ENCODE results near the gene EPB41L2. TPM values are rescaled to one million over a fixed set of nuclear protein-coding genes. Genes with fewer than 3 reads are reported as not detected.

EPB41L2 gene
- total RNA-seq, 1 experiment from 2014 or later, result 74.8 TPM

DNA sequence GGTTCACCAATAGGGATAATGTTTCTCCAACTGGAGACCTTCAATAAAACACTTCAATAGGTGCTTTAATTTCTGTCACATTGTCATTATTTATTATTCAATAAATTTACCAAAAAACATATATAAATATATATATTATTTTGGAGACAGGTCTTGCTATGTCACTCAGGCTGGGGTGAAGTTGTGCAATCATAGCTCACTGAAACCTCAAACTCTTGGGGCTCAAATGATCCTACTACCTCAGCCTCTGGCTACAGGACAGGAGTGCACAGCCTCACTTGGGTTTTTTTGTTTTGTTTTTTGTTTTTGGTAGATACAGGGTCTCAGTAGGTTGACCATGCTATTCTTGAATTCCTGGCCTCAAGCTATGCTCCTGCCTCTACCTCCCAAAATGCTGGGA is 226.0 kb downstream of the EPB41L2 start:
- intact Hi-C loops (cut with micrococcal nuclease), result no loop called here
- Histone ChIP-seq H3K9ac (ENCODE audit: low read length) (no peak overlapping the region), H4K20me1 (ENCODE audit: insufficient read depth) (no peaks in the 10 kb centered on the region), H3K9me3 (ENCODE audit: control insufficient read depth in 1 of 2, insufficient read depth in 1 of 2, low read depth in 1 of 2, low read length in 2 of 2) (no peaks in the 10 kb centered on the region), H3K4me3 (replicated peaks in 1 of 2; ENCODE audit: low read depth in 1 of 2, low read length in 2 of 2) (no peak overlapping the region), H2AFZ (ENCODE audit: low read depth, low read length, poor library complexity, severe bottlenecking) (no peak overlapping the region), H3K9me2 (ENCODE audit: insufficient read depth) (no peaks in the 10 kb centered on the region), H3K4me1 (ENCODE audit: control insufficient read depth in 1 of 2, insufficient read depth in 2 of 2, low read length in 2 of 2) (no peaks in the 10 kb centered on the region), H3K36me3 (ENCODE audit: control insufficient read depth in 1 of 2, insufficient read depth in 2 of 2, low read length in 2 of 2) (no peaks in the 10 kb centered on the region), H3K79me2 (ENCODE audit: insufficient read depth, low read length) (no peaks in the 10 kb centered on the region), H3K27ac (ENCODE audit: low read depth, low read length) (no peak overlapping the region), H3K4me2 (ENCODE audit: low read length) (no peak overlapping the region), H3K27me3 (ENCODE audit: insufficient read depth, low read length) (no peaks in the 10 kb centered on the region)
- TF ChIP-seq RAD21 (IDR thresholded peaks at IDR 0.05; ENCODE audit: low read depth) (no peak), YY1 (IDR thresholded peaks at IDR 0.05; ENCODE audit: extremely low read depth, insufficient replicate concordance, low read depth, low read length) (no peak), ZNF274 (IDR thresholded peaks at IDR 0.05; ENCODE audit: low read depth, low read length) (no peak), REST (IDR thresholded peaks at IDR 0.05; ENCODE audit: low read depth) (no peak), CBX3 (IDR thresholded peaks at IDR 0.05; ENCODE audit: low read depth) (no peak), SRF (IDR thresholded peaks at IDR 0.05; ENCODE audit: low read depth) (no peak), EGR1 (IDR thresholded peaks at IDR 0.05; ENCODE audit: low read depth) (no peak), POLR2AphosphoS5 (IDR thresholded peaks at IDR 0.05; ENCODE audit: low read depth, low read length) (no peak), SP1 (IDR thresholded peaks at IDR 0.05; ENCODE audit: low read depth) (no peak), FOSL1 (IDR thresholded peaks at IDR 0.05; ENCODE audit: low read depth) (no peak), POLR2A (IDR thresholded peaks at IDR 0.05; ENCODE audit: borderline replicate concordance, extremely low read depth, insufficient read depth, insufficient read length) (no peak), ELF1 (IDR thresholded peaks at IDR 0.05; ENCODE audit: borderline replicate concordance, low read depth) (no peak), TCF7L2 (IDR thresholded peaks at IDR 0.05; ENCODE audit: borderline replicate concordance, extremely low read depth, insufficient read depth, insufficient read length) (no peak), CTCF (IDR thresholded peaks at IDR 0.05 in 2 of 3, conservative IDR thresholded peaks at IDR 0.05 in 1 of 3; ENCODE audit: borderline replicate concordance in 1 of 3, insufficient read depth in 1 of 3, low read depth in 2 of 3, low read length in 2 of 3) (no peak), CEBPB (IDR thresholded peaks at IDR 0.05; ENCODE audit: low read depth) (no peak), JUND (IDR thresholded peaks at IDR 0.05) (no peak)
- TF ChIP-seq, protein P1, sequence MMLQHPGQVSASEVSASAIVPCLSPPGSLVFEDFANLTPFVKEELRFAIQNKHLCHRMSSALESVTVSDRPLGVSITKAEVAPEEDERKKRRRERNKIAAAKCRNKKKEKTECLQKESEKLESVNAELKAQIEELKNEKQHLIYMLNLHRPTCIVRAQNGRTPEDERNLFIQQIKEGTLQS (IDR thresholded peaks at IDR 0.05), result no peak
- TF ChIP-seq, protein P2, sequence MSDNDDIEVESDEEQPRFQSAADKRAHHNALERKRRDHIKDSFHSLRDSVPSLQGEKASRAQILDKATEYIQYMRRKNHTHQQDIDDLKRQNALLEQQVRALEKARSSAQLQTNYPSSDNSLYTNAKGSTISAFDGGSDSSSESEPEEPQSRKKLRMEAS (IDR thresholded peaks at IDR 0.05), result no peak
- ATAC-seq (no peak), DNase-seq (ENCODE audit: low read depth, low spot score) (no peak)
- BruUV-seq (replicated peaks), result no TSS peak
- ChIA-PET CTCF (no interaction called here), POLR2A (no interaction called here), RAD21 (ENCODE audit: low non-redundant PET in 1 of 2, low total read pairs in 2 of 2, uncharacterized antibody in 2 of 2, unreplicated experiment in 2 of 2) (no interaction called here)
